Endothelial cell of umbilical vein (primary cell): ENCODE measurements around the gene NFYA. TPM values are rescaled to one million over a fixed set of nuclear protein-coding genes. Genes with fewer than 3 reads are reported as not detected.

Source experiments
- BruUV-seq: library from RNA; stranded (reverse); fragments of 400-500 nt; replicated peaks from 2 replicates; lab custom pipeline; 2021; lab: Mats Ljungman, UMichigan
- CTCF ChIA-PET: fragments of 300-600, 350-600 bp; sonication (Branson Sonifier 250); formaldehyde crosslinking; loops from one replicate; lab custom pipeline; 2021; ENCODE audit warnings: antibody characterized with exemption, inconsistent platforms; lab: Charles Lee
- POLR2A ChIA-PET: fragments of 300-600, 350-600 bp; sonication (Branson Sonifier 250); formaldehyde crosslinking; loops from one replicate; lab custom pipeline; 2021; ENCODE audit warnings: antibody characterized with exemption, inconsistent platforms; lab: Charles Lee
- DNase-seq: peaks from one replicate; pipeline ENCODE4 v3.0.0-alpha.2; 2011; ENCODE audit warnings: low read depth, low spot score
- FAIRE-seq: peaks from 2 replicates; lab custom pipeline; 2011; peaks lifted over from hg19 to GRCh38; lab: Jason Lieb, UNC
- H2AFZ ChIP-seq: 2 replicates; pipeline ENCODE4 v1.6.0; 2012; ENCODE audit warnings: low read depth, low read length, control low read depth, inconsistent platforms
- H3K27ac ChIP-seq: 2 replicates; pipeline ENCODE4 v1.5.1; 2011; ENCODE audit warnings: low read depth, mild to moderate bottlenecking, control low read depth, low read length, moderate library complexity; ENCODE audit not compliant: insufficient read depth
- H3K27me3 ChIP-seq, 2 experiments: 2 replicates each; pipeline versions ENCODE4 v1.6.0 to v1.6.1; 2011; ENCODE audit warnings: low read length in 2 of 2, mixed read lengths in 1 of 2; ENCODE audit not compliant: control insufficient read depth in 2 of 2, insufficient read depth in 2 of 2
- H3K36me3 ChIP-seq, 2 experiments: 2 replicates in 1 of 2; 3 replicates in 1 of 2; pipeline ENCODE4 v1.5.1; 2011; ENCODE audit warnings: low read length in 2 of 2, mild to moderate bottlenecking in 1 of 2, moderate library complexity in 1 of 2; ENCODE audit not compliant: control insufficient read depth in 2 of 2, insufficient read depth in 2 of 2; ENCODE audit errors: extremely low read depth in 1 of 2
- H3K4me1 ChIP-seq: 3 replicates; pipeline ENCODE4 v1.5.1; 2011; ENCODE audit warnings: mild to moderate bottlenecking, low read length; ENCODE audit not compliant: control insufficient read depth, insufficient read depth; ENCODE audit errors: extremely low read depth
- H3K4me2 ChIP-seq: 2 replicates; pipeline ENCODE4 v1.6.1; 2011; ENCODE audit warnings: low read length, control low read depth, mixed read lengths; ENCODE audit not compliant: insufficient read depth
- H3K4me3 ChIP-seq, 3 experiments: fragments of 200-600 bp in 1 of 3; sonication (generic), shearing (Covaris generic) in 1 of 3; replicated peaks in 1 of 3; 2 replicates each; pipeline ENCODE4 v1.5.1; 2011 to 2016; ENCODE audit warnings: control low read depth in 3 of 3, low read length in 3 of 3, mild to moderate bottlenecking in 2 of 3, inconsistent platforms in 1 of 3, low read depth in 1 of 3, moderate library complexity in 1 of 3; ENCODE audit not compliant: insufficient read depth in 1 of 3
- H3K79me2 ChIP-seq: 2 replicates; pipeline ENCODE4 v1.6.0; 2012; ENCODE audit warnings: low read length, inconsistent platforms; ENCODE audit not compliant: control insufficient read depth, insufficient read depth
- H3K9ac ChIP-seq: replicated peaks from 2 replicates; pipeline ENCODE3; 2011; ENCODE audit warnings: low read length, control low read depth; ENCODE audit not compliant: insufficient read depth; ENCODE audit errors: extremely low read depth
- H3K9me1 ChIP-seq: replicated peaks from 3 replicates; pipeline ENCODE4 v1.6.0; 2011; ENCODE audit warnings: mild to moderate bottlenecking, low read length; ENCODE audit not compliant: control insufficient read depth, insufficient read depth; ENCODE audit errors: extremely low read depth
- H3K9me3 ChIP-seq: replicated peaks from 2 replicates; pipeline ENCODE4 v1.5.1; 2012; ENCODE audit warnings: low read length, inconsistent platforms; ENCODE audit not compliant: control insufficient read depth, insufficient read depth
- H4K20me1 ChIP-seq: replicated peaks from 2 replicates; pipeline ENCODE3; 2011; ENCODE audit warnings: mild to moderate bottlenecking, low read length; ENCODE audit not compliant: control insufficient read depth, insufficient read depth; ENCODE audit errors: extremely low read depth
- CTCF ChIP-seq, 2 donors: IDR thresholded peaks; 1 replicate in 1 of 2; 2 replicates in 1 of 2; pipeline ENCODE4 v1.5.1; 2011; ENCODE audit warnings: low read length in 2 of 2, mild to moderate bottlenecking in 2 of 2, moderate library complexity in 2 of 2, control low read depth in 1 of 2, inconsistent platforms in 1 of 2, low read depth in 1 of 2; ENCODE audit not compliant: insufficient read depth in 1 of 2; ENCODE audit errors: extremely low read depth in 1 of 2
- EZH2 ChIP-seq: IDR thresholded peaks from 2 replicates; pipeline ENCODE4 v1.6.1; 2012; ENCODE audit warnings: borderline replicate concordance, low read depth, mild to moderate bottlenecking, moderate library complexity, low read length, inconsistent platforms; ENCODE audit not compliant: severe bottlenecking
- FOS ChIP-seq: IDR thresholded peaks from 2 replicates; pipeline ENCODE4 v1.6.1; 2011; ENCODE audit warnings: mild to moderate bottlenecking, low read length, moderate library complexity, borderline replicate concordance; ENCODE audit not compliant: insufficient read depth
- GATA2 ChIP-seq: IDR thresholded peaks from 2 replicates; pipeline ENCODE4 v1.7.0; 2011; ENCODE audit warnings: low read depth, mild to moderate bottlenecking, moderate library complexity, mixed read lengths, low read length; ENCODE audit not compliant: insufficient read length, insufficient read depth
- JUN ChIP-seq: IDR thresholded peaks from 2 replicates; pipeline ENCODE4 v1.6.1; 2011; ENCODE audit warnings: borderline replicate concordance, low read depth; ENCODE audit not compliant: insufficient read length, insufficient read depth
- MAX ChIP-seq: IDR thresholded peaks from 2 replicates; pipeline ENCODE4 v1.6.1; 2011; ENCODE audit not compliant: insufficient read depth, insufficient read length
- MYC ChIP-seq: IDR thresholded peaks from one replicate; pipeline ENCODE4 v1.6.1; 2011; ENCODE audit warnings: mild to moderate bottlenecking, low read depth, low read length
- POLR2A ChIP-seq: IDR thresholded peaks from 2 replicates; pipeline ENCODE4 v1.6.1; 2012; ENCODE audit warnings: low read depth, mild to moderate bottlenecking, control low read depth, low read length
- POLR2AphosphoS5 ChIP-seq: IDR thresholded peaks from 2 replicates; pipeline ENCODE4 v1.6.1; 2012; ENCODE audit warnings: low read depth, mild to moderate bottlenecking, control low read depth, low read length, moderate library complexity; ENCODE audit not compliant: insufficient read depth
- dilution Hi-C: fragments of 300-500 bp; cut with MboI; formaldehyde crosslinking; loops from one replicate; pipeline ENCODE4 v1.15.0; 2019; ENCODE audit warnings: low sequenced_read_pairs; ENCODE audit not compliant: extremely low pct_ligation_motif_present
- intact Hi-C: fragments of 100-400 bp; cut with micrococcal nuclease; formaldehyde crosslinking; loops from one replicate; pipeline ENCODE4 v1.10.0; 2022
- polyA plus RNA-seq, 4 experiments: library from polyadenylated mRNA; depleted of rRNA in 3 of 4; stranded (reverse) in 3 of 4; unstranded in 1 of 4; fragments of >200 nt; gene quantifications; 2 replicates each; pipeline versions ENCODE4 v1.2.1 to v1.2.3, GENCODE V29; 2011 to 2012; ENCODE audit warnings: missing spikeins in 1 of 4
- total RNA-seq: library from RNA; stranded (reverse); gene quantifications from 2 replicates; pipeline ENCODE4 v1.2.3, GENCODE V29; 2021

The NFYA gene
- total and polyA plus RNA-seq, 2 donors (not counting 3 experiments of a cell fraction or from before 2014, with no cell fraction given), result 13.1 to 29.0 TPM

- Histone ChIP-seq H4K20me1 (no peaks in the 10 kb centered on the region), H3K36me3 (no peaks in the 10 kb centered on the region), H3K4me1 (peaks cover 4% of the 10 kb centered on the region), H3K79me2 (no peaks in the 10 kb centered on the region), H3K4me3 (no peak overlapping the region), H3K4me2 (no peak overlapping the region), H3K9me3 (no peaks in the 10 kb centered on the region), H3K27me3 (peaks cover 0 to 6% of the 10 kb centered on the region in 2 experiments), H3K27ac (no peak overlapping the region), H2AFZ (no peak overlapping the region), H3K9ac (no peak overlapping the region), H3K9me1 (no peaks in the 10 kb centered on the region)
- POLR2A ChIA-PET, result no interaction called here
- dilution Hi-C loops, result no loop called here
- intact Hi-C loops, result no loop called here
- DNase-seq (no peak), FAIRE-seq (no peak)
- CTCF ChIA-PET, result no interaction called here
- TF ChIP-seq MAX, result no peak
- TF ChIP-seq MYC, result no peak
- no peak for TF ChIP-seq CTCF (IDR thresholded peaks at IDR 0.05; ENCODE audit: extremely low read depth in 1 of 2, insufficient read depth in 1 of 2, low read depth in 1 of 2, low read length in 2 of 2)
- TF ChIP-seq FOS, result no peak
- TF ChIP-seq POLR2A, result no peak
- no peak for TF ChIP-seq EZH2
- TF ChIP-seq POLR2AphosphoS5, result no peak
- no peak for TF ChIP-seq JUN
- no peak for TF ChIP-seq GATA2
- BruUV-seq, result no TSS peak
Observed at GRCh38 chr6:41032830-41033229, 39.9 kb upstream of the NFYA start.
